HG02678 (cell line): ENCODE results near the gene EDA.
"Not testable (repeated sequence)": the region's sequence is repeated elsewhere in the genome, so short reads cannot be mapped to it uniquely, and the experiment has no call there.

Source experiments
- ATAC-seq: cut with Tn5 transposase; IDR thresholded peaks from one replicate; pipeline ENCODE4 v1.9.1; 2021; ENCODE audit warnings: mild to moderate bottlenecking, moderate library complexity; ENCODE audit not compliant: unreplicated experiment

Gene EDA

DNA sequence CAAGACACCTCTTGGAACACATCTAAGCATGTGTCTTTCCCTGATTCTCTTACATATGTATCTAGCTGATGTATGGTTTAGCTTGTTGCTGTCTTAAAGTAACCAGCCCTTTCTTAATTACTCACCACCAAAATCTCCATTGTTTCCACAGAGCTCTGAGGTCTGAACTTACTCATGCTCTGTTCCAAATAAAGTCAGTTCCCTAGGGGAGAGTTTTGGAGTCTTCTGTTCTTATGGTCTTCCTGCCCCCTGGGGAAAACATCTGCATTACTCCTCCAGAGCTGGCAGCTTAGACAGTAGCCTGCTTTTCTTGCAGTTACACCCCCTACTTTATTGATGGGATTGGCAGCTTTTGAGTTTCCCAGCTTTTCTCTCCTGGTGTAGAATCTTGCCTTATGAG, 125.8 kb downstream of the EDA start:
- no peak for ATAC-seq

DNA sequence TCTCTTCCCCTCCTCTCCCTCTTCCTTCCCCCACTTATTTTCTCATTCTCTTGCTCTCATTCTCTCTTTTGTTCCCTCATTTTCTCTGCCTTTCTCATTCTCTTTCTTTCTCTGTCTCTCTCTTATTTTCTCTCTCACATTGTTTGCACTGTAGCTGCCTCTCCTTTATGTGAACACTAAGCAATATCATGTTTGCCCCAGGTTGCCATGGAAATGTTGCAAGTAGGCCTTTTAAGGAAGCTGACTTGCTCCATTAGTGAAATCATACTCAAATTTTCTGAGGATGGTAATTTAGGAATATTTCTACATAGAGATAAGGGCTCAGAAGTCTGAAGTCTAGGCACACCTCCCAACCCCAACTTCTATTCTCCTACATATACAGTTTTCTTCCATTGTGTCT, 130.1 kb downstream of the EDA start:
- no peak for ATAC-seq

DNA sequence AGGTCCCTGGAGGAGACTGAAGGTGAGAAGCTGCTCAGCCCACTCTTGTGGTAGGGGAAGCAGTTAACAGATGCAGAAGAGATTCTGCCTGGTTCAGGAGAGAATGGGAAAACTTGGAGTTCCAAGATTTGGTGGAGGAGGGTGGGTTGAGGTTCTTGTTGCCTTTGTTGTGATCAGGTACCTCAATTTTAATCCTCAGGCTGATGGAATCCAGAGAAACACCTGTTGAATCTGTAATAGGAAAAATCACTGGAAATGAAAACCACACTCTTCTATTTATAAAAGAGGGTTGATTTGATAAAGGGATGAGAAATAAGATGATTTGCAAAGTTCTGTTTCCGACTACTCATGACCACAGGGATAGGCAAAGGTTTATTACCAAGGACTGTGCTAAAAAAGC, 132.1 kb downstream of the EDA start:
- no peak for ATAC-seq

DNA sequence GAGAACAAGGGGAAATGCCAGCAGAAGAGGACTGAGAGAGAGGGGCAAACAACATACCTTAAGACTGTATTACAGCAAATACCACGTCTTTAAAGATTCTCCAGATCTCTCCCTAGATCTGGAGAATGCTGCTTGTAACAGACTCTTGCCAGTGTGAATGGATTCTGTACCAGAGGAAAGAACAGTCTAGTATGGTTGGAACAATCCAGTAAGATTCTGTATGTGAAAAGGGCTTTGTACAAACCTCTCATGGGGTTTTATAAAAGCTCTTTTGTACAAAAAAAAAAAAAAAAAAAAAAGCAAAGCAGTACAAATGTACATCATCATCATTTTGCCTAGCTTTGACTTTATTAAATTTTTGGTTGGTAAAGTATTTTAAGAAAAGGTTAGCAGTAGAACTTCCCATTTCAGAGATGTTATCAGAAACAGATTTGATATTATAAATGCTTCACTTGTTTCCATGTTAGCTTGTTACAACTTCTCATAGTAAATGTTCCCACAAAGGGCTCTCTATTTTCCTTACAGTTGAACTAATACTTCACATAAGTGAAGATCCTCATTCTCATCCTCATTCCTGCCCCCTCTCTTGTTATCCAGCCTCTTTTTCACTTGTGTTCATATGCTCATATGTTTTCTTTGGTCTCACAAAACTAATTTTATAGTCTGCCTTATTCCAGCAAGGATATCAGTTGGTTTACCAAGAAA, 144.2 kb downstream of the EDA start:
- ATAC-seq = no peak

DNA sequence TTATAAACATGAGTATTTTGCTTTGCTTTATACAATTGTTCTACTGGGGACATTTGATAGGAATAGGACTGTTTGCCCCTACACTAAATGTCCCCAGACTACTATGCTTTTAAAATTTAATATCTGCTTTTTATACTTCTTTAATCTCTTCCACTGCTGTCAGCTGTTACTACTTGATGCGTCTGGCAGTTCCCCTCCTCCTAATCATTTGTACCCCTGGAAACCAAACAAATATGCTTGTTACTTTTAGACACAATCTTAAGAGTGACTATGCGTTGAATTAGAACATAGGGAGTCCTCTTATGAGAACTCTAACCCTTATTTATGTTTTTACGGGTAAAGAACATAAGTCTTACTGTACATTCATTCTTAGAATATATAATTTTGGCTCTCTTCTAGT, 145.7 kb downstream of the EDA start:
- no peak for ATAC-seq

DNA sequence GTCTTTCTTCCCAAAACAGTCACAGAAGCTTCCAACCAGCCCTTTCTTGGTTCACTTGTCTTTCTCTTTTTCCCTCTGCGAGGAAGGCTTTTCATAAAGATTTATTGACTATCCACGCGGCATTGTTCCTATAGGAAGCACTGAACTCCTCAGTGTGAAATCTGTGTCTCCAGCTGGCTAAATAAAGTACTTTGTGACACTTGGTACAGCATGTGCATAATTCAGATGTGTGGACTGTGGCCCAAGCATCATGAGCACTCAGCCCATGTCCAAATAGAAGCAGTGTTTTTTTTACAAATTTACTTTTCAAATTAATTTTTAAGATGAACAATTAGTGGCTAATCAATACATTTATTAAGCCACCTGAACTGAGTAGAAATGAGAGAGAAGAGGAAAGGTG, 146.4 kb downstream of the EDA start:
- no peak for ATAC-seq

DNA sequence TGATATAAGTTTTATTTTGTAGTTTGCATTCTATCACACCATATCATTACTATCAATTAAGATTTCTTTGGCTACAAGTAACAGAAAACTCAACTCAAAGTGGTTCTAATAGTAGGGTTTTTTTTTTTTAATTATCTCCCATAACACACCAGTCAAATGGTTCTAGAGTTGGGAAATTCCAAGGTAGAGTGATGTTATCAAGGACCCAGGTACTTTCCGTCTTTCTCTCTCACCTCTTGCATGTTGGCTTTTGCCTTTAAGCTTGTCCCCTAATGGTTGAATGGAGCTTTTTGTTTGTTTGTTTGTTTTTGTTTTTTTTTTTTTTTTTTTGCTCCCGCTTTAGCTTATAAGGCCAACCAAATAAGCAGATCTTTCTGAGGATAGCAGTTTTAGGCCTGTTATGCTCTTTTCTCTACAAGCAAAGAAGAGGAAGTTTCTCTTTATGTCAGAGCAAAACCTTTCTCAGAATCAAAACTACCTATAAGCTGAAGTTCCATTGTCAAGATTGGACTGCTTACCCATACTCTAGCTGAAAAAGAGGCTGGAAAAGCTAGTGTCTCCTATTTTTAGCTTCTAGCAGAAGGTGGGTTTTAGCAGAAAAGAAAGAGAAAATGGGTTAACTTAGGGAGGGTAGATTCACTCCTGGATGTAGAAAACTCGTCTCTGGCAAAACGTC, 177.5 kb downstream of the EDA start:
- no peak for ATAC-seq

DNA sequence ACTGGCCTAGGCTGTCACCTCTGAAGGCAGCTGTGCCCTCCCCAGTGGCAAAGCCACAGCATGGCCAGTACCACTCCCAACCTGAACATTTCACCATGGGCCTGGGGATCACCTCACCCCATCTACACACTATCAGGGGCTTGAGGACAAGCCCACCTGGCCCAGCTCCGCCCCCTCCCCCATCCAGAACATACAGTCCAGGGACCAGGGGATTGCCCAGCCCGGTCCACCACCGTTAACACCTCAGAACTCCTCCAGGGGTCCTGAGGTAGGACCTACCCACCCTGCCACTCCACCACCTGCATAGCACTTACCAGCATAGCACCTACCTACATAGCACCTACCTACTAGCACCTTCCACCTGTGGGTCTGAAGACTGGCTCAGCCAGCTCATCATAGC, 179.8 kb downstream of the EDA start:
- no peak for ATAC-seq

DNA sequence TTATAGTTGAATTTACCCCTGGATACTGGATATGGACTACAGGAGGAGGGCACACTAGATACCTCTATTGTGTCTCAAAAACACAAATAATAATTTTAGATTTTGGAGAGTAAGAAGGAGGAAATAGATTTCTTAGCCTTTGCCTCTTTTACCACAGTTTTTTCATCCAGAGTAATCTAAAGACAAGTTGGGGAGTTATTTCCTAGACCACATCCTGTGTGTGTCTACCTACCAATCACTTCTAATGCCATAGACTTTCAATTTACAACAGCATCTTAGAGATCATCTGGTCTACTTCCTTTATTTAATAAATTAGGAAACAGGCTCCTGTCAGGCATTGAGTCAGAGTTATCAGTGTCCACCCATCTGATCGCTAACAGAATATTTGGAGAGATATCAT, 191.5 kb downstream of the EDA start:
- no peak for ATAC-seq

DNA sequence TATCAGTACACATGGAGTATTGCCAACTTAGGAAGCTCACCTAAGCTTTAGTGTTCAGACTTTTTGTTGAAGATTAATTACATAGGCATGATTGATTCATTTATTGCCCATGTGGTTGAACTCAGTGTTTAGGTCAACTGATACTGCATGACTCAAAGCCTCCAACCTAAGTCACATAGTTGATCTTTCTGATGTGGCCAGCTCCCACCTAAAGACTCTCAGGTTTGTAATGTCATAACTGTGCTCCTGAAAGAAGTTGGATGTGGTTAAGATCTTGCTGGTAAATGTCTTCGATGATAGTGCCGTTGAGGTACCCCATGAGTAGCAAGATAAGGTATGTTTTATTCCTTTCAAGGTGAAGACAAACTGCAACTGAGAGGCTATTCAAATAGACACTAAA, 192.5 kb downstream of the EDA start:
- ATAC-seq = no peak

DNA sequence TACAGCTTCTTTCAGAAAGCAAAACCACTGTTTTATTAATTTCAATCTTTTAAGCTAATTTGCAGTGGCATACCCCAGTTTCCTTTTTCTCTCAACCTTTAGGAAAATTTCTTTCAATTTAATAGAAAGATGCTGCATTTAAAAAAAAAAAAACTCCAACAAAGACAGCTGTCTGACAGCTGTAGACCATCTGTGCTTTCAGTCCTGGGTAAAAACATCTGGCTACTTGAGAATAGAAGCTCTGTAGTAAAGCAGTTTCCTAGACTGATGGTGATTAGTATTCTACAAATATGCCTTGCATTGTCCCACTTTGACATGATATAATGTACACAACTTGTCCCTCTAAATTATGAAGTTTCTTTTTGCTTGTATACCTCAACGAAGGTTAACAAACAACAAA, 197.8 kb downstream of the EDA start:
- no peak for ATAC-seq

DNA sequence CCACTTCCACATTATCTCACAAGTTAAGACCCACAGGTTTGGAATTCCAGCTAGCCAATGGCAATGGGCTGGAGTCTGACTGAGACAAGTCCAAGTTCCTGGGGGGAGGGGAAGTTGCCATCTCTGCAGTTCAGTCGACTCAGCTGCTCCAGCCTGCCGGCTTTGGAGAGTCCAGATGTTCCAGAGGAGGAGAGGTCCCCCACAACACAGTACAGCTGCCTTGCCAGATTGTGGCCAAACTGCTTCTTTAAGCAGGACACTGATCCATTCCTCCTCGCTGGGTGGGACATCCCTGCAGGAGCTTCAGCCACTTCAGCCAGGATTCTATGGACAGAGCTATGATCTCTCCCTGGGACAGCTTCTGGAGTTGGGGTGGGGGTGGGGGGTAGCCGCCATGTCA, 199.2 kb downstream of the EDA start:
- ATAC-seq = no peak

DNA sequence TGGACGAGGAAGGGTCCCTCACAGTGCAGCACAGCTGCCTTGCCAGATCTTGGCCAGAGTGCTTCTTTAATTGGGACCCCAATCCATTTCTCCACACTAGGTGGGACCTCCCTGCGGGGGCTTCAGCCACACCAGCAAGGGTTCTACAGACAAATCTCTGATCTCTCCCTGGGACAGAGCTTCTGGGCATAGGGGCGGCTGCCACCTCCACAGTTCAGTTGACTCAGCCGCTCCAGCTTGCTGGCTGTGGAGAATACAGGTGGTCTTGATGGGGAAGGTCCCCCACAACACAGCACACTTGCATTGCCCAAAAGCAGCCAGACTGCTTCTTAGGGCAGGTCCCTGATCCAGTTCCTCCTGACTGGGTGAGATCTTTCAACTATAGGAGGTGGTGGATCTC, 199.6 kb downstream of the EDA start:
- ATAC-seq = no peak

DNA sequence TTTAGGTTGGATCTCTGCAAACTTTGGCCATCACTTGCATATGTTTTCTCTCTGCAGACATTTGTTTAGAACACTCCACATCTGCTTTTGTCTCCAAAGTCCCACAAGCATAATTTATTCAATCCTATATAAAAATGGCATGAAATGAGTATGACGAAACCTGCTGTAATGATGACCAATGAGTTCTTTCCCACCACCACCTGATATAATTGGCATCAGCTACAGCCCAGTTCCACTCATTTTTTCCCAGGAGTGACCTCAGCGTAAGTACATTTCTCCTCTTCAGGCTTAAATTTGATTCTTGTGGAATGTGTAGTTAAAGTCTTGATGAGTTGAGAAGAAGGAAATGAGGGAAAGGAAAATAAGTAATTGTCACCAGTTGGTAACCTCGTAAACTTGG, 228.7 kb downstream of the EDA start:
- no peak for ATAC-seq

DNA sequence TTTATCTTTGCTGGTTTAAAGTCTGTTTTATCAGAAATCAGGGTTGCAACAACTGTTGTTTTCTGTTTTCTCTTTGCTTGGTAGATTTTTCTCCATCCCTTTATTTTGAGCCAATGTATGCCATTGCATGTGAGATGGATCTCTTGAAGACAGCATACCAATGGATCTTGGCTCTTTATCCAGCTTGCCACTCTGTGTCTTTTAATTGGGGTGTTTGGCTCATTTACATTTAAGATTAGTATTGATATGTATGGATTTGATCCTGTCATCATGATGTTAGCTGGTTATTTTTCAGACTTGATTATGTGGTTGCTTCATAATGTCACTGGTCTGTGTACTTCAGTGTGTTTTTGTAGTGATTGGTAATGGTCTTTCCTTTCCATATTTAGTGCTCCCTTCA, 244.1 kb downstream of the EDA start:
- not testable (repeated sequence) for ATAC-seq

DNA sequence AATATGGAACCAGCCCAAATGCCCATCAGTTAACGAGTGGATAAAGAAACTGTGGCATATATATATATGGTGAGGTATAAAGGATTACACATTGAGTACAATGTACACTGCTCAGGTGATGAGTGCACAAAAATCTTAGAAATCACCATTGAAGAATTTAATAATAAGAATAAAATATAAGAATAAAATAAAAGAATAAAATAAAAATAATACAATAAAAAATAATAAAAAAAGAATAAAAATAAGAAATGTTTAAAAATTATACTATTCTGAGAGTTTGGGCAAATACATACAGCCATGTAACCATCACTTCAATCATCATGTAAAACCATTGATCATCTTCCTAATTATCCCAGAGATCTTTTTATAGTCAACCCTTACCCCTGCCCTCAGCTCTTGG, 260.3 kb downstream of the EDA start:
- ATAC-seq = no peak

DNA sequence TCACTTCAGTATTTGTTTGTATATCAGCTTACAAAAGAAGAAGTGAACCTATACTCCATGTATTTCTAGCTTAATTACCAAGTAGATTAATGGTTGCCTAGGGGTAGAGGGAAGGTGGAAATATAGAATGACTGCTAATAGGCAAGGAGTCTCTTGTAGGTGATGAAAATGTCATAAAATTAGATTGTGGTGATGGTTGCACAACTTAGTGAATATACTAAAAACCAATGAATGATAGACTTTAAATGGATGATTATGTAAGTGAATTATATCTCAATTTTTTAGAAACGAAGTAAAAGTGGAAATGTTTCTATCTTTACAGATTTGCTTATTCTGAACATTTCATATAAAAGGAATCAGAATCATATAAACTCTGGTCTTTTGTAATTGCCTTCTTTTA, 268.3 kb downstream of the EDA start:
- ATAC-seq = no peak

DNA sequence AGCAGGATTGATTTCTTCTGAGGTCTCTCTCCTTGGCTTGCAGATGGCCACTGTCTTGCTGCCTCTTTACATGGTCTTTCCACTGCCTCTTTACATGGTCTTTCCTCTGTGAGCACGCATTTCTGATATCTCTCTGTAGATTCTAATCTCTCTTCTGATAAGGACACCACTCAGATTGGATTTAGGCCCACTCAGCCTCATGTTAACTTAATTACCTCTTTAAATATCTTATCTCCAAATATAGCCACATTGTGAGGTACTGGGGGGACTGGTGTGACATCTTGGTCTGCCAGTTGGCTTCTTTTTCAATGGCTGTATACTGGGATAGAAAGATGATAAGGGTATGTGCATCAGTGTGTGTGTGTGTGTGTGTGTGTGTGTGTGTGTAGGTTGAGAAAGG, 280.1 kb downstream of the EDA start:
- no peak for ATAC-seq

DNA sequence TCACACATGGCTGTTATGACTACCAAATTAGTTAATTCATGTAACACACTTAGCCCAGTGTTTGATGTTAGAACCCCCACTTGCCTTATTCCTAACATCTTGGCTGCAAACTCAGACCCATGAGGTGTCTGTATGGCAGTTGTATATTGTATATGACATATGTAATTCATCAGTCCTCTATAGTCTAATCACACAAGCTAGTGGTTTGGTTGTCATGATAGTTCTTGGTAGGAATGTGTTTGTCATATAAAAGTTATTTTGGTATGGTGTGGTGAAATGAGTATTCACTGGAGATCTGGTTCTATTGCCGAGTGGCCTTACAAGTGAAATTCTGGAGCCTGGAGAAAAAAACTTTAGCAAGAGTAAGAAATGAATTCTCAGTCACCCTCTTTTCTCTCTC, 284.6 kb downstream of the EDA start:
- ATAC-seq = no peak

DNA sequence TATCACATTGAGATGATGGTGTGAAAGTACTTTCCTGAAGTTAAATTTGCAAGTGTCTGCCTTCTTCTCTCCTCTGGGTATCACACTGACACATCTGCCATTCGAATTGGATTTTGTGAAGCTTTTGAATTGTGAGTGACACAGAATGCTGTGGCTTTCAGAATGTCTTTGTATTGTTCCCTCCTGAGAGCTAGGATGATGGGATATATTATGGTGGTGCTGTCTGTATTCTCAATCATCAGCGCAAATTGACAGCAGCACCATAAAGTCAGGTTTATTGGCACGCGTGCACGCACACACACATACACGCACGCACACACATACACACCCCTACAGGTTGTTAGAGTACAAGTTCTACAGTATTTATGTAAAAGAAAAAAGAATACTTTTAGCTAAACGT, 290.5 kb downstream of the EDA start:
- ATAC-seq = no peak

DNA sequence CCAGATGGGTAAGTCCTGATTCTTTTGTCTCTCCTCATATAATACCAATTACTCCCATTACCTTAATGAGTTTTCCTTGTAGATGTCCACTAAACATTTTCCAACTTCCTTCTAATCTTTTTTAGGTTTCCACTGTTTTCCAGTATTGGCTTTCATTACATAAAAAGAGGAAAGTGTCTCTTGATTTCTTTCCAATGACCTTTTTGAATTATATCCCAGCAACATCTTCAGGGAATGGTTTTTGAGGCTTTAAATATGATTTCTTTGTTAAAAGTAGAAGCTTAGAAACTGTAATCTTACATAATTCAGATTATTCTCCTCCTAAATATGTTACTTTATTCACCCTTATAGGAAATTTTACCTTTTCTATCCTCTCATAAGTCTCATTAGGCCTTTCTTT, 298.9 kb downstream of the EDA start:
- ATAC-seq = no peak

DNA sequence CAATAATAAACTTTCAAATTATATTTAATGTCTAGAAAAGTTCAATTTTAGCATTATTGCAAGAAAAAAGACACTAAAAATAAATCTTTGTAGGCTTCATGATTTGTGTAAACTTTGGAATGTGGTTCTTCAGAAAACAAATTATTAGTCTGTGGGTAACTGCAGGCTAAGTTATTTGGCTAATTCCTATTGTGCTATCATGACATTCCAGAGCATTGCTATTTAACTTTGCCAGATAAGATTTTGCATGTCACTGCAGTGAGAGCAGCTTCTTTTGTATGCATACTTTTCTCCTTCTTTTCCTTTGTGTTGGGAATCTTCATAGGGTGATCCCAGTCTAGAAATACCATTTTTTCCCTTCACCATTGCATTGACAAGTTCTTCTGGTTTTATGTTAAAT, 303.8 kb downstream of the EDA start:
- no peak for ATAC-seq

DNA sequence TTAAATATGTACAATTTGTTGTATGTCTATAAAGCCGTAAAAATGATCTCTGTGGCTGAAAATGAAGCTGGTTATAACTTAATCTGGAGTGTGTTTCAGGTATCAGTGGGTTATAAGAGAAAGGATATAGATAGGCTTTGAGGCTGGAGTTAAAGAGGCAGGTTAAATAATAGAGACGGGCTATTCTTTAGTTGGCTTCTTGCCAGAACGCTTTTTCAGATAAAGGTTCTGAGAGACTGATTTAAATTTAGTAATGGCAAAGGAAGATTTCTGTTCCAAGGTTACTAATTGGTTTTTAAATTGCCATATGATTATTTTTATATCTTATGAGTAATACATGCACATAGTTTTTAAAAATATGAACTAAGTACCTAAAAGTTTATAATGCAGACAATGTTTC, 316.4 kb downstream of the EDA start:
- ATAC-seq = no peak
